ACHN (cell line): Measurements from ENCODE around the gene TCERG1L.

Experiments
- DNase-seq: peaks from one replicate; pipeline ENCODE4 v3.0.0-alpha.2; 2015
- in situ Hi-C: cut with HindIII; loops from 2 replicates; pipeline ENCODE4 v1.10.0; 2017; ENCODE audit warnings: low sequenced_read_pairs, low pct_ligation_motif_present, low pct_unique_long_range_greater_than_20kb

TCERG1L gene

GRCh38 chr10:131203456-131204357 lies 107.8 kb downstream of the TCERG1L start:
- in situ Hi-C loops: no loop called here
- DNase-seq: no peak

GRCh38 chr10:131202990-131203389 lies 108.5 kb downstream of the TCERG1L start:
- no peak for DNase-seq
- in situ Hi-C loops: no loop called here

- no peak for DNase-seq
- in situ Hi-C loops: no loop called here
Observed at GRCh38 chr10:131201741-131202515, 109.6 kb downstream of the TCERG1L start.

GRCh38 chr10:131200856-131201470 lies 110.6 kb downstream of the TCERG1L start:
- no peak for DNase-seq
- in situ Hi-C loops: no loop called here

GRCh38 chr10:131199646-131200045 lies 111.9 kb downstream of the TCERG1L start:
- no peak for DNase-seq
- in situ Hi-C loops: no loop called here

- DNase-seq: no peak
- in situ Hi-C loops: no loop called here
Observed at GRCh38 chr10:131198843-131199242, 112.7 kb downstream of the TCERG1L start.

- DNase-seq: no peak
- in situ Hi-C loops: no loop called here
Observed at GRCh38 chr10:131198401-131198800, 113.1 kb downstream of the TCERG1L start.

- DNase-seq: no peak
- in situ Hi-C loops: no loop called here
Observed at GRCh38 chr10:131196176-131196885, 115.2 kb downstream of the TCERG1L start.

GRCh38 chr10:131195558-131196159 lies 115.9 kb downstream of the TCERG1L start:
- DNase-seq: no peak
- in situ Hi-C loops: no loop called here

- no peak for DNase-seq
- in situ Hi-C loops: no loop called here
Observed at GRCh38 chr10:131195116-131195515, 116.4 kb downstream of the TCERG1L start.

- no peak for DNase-seq
- in situ Hi-C loops: no loop called here
Observed at GRCh38 chr10:131193923-131194322, 117.6 kb downstream of the TCERG1L start.

GRCh38 chr10:131188494-131188893 lies 123.0 kb downstream of the TCERG1L start:
- no peak for DNase-seq
- in situ Hi-C loops: no loop called here

- DNase-seq: no peak
- in situ Hi-C loops: no loop called here
Observed at GRCh38 chr10:131187926-131188325, 123.6 kb downstream of the TCERG1L start.

- DNase-seq: no peak
- in situ Hi-C loops: no loop called here
Observed at GRCh38 chr10:131187274-131187673, 124.2 kb downstream of the TCERG1L start.

GRCh38 chr10:131186547-131187253 lies 124.8 kb downstream of the TCERG1L start:
- no peak for DNase-seq
- in situ Hi-C loops: no loop called here

- DNase-seq: no peak
- in situ Hi-C loops: no loop called here
Observed at GRCh38 chr10:131184503-131184902, 127.0 kb downstream of the TCERG1L start.

GRCh38 chr10:131183546-131184045 lies 127.9 kb downstream of the TCERG1L start:
- in situ Hi-C loops: no loop called here
- no peak for DNase-seq

GRCh38 chr10:131181456-131181855 lies 130.1 kb downstream of the TCERG1L start:
- DNase-seq: no peak
- in situ Hi-C loops: no loop called here
